Astrocyte (in vitro differentiated cells and primary cell): ENCODE measurements around the gene SEMA6D.

Source experiments
- EZH2 ChIP-seq: IDR thresholded peaks from 2 replicates; pipeline ENCODE4 v1.6.1; 2012; ENCODE audit warnings: mild to moderate bottlenecking, low read length, inconsistent platforms; ENCODE audit not compliant: insufficient read depth
- TF ChIP-seq, protein P1 (sequence below): IDR thresholded peaks from 2 replicates; pipeline ENCODE4 v1.5.1; 2011; ENCODE audit warnings: low read depth, mild to moderate bottlenecking, inconsistent platforms, low read length, moderate library complexity; ENCODE audit not compliant: insufficient read depth

DNA sequence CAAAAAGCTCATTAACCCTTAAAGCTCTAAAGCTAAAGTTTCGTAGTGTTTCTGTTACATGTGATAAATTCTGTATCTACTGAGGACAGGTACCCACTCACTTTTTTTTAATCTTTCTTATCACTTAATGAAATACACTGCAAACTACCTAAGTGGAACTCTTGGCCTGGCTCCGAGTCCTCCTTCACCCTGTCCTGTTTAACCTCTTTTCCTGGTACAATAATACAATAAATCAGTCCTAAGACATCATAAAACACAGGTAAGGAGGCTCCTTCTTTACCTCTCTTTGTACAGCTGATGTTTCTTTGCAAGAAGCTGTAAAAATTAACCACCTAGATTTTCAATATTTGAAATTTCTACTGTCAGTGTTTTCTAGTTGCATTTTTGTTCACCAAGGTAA, 15.8 kb downstream of the SEMA6D start:
- TF ChIP-seq, protein P1, sequence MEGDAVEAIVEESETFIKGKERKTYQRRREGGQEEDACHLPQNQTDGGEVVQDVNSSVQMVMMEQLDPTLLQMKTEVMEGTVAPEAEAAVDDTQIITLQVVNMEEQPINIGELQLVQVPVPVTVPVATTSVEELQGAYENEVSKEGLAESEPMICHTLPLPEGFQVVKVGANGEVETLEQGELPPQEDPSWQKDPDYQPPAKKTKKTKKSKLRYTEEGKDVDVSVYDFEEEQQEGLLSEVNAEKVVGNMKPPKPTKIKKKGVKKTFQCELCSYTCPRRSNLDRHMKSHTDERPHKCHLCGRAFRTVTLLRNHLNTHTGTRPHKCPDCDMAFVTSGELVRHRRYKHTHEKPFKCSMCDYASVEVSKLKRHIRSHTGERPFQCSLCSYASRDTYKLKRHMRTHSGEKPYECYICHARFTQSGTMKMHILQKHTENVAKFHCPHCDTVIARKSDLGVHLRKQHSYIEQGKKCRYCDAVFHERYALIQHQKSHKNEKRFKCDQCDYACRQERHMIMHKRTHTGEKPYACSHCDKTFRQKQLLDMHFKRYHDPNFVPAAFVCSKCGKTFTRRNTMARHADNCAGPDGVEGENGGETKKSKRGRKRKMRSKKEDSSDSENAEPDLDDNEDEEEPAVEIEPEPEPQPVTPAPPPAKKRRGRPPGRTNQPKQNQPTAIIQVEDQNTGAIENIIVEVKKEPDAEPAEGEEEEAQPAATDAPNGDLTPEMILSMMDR: no peak
- no peak for TF ChIP-seq EZH2
